ENCODE measurements around the gene CCDC85C. TPM values are rescaled to one million over a fixed set of nuclear protein-coding genes. Genes with fewer than 3 reads are reported as not detected.

Gene CCDC85C
- total RNA-seq, 1 donor from 2014 or later = 7.0 TPM

GRCh38 chr14:99628887-99629618 lies 25.0 kb upstream of the CCDC85C start:
- peak; percentile 99 for TF ChIP-seq CTCF (IDR thresholded peaks at IDR 0.05)
- Mint-ChIP-seq H3K4me1 (ENCODE audit: low read depth) (peaks cover 2% of the 10 kb centered on the region), H3K9me3 (ENCODE audit: low read depth) (no peaks in the 10 kb centered on the region), H3K27me3 (ENCODE audit: low read depth) (peaks cover 5% of the 10 kb centered on the region), H3K27ac (ENCODE audit: unreplicated experiment) (no peak overlapping the region), H3K4me3 (ENCODE audit: unreplicated experiment) (no peak overlapping the region), H3K36me3 (ENCODE audit: low read depth) (no peaks in the 10 kb centered on the region)
- DNase-seq (ENCODE audit: low spot score) = no peak

DNA sequence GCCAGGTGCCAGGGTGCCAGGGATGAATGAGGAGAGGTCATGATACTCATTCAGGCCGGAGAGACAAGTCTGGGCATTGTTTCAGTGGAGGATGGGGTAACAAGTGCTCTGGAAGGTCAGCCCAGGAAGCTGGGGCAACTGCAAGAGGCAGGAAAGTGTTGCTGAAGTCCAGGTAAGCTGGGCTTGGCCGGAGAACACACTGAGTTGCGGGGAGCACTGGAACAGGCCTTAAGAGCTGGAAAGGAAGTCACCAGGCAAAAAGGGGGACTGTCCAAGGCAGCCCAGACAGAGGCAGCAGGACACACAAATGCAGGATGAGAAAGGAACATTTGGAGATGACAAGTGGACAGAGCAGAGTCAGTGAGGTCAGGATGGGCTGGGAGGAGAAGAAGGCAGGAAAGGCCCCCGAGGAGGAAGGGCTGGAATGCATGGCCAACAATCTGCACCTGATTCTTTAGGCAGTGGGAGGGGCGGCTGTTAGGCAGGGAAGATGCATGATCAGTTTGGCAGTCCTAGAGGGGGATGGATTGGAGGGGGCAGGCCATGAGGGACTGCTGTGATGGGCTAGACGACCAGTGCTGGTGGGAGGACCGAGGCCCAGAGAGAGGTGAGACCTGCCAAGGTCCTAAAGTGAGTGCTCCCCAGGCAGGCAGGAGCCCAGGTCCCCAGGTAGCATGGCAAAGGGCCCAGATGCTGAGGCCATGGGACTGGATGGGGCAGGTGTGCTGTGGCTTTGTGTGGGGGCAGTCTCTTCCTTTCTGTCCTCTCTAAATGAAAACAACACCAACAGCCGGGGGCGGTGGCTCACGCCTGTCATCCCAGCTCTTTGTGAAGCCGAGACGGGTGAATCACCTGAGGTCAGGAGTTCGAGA lies 23.7 kb upstream of the CCDC85C start:
- Mint-ChIP-seq H3K36me3 (ENCODE audit: low read depth) (no peaks in the 10 kb centered on the region), H3K4me3 (ENCODE audit: unreplicated experiment) (no peak overlapping the region), H3K9me3 (ENCODE audit: low read depth) (no peaks in the 10 kb centered on the region), H3K4me1 (ENCODE audit: low read depth) (peaks cover 8% of the 10 kb centered on the region), H3K27me3 (ENCODE audit: low read depth) (peaks cover 5% of the 10 kb centered on the region), H3K27ac (ENCODE audit: unreplicated experiment) (no peak overlapping the region)
- no peak for TF ChIP-seq CTCF (IDR thresholded peaks at IDR 0.05)
- DNase-seq (ENCODE audit: low spot score) = no peak

- Mint-ChIP-seq H3K9me3 (ENCODE audit: low read depth) (no peaks in the 10 kb centered on the region), H3K27me3 (ENCODE audit: low read depth) (no peaks in the 10 kb centered on the region), H3K36me3 (ENCODE audit: low read depth) (no peaks in the 10 kb centered on the region), H3K27ac (ENCODE audit: unreplicated experiment) (no peak overlapping the region), H3K4me1 (ENCODE audit: low read depth) (peaks cover 9% of the 10 kb centered on the region), H3K4me3 (ENCODE audit: unreplicated experiment) (no peak overlapping the region)
- DNase-seq (ENCODE audit: low spot score) = no peak
- no peak for TF ChIP-seq CTCF (IDR thresholded peaks at IDR 0.05)
Measured at GRCh38 chr14:99627100-99627499, 23.1 kb upstream of the CCDC85C start.

GRCh38 chr14:99626041-99626648 lies 22.1 kb upstream of the CCDC85C start:
- peaks cover 9% of the 10 kb centered on the region for H3K4me1 Mint-ChIP-seq (ENCODE audit: low read depth)
- H3K27me3 Mint-ChIP-seq (ENCODE audit: low read depth) = no peaks in the 10 kb centered on the region
- no peak for DNase-seq (ENCODE audit: low spot score)
- H3K9me3 Mint-ChIP-seq (ENCODE audit: low read depth) = no peaks in the 10 kb centered on the region
- H3K36me3 Mint-ChIP-seq (ENCODE audit: low read depth) = no peaks in the 10 kb centered on the region
- TF ChIP-seq CTCF (IDR thresholded peaks at IDR 0.05) = no peak
- H3K27ac Mint-ChIP-seq (ENCODE audit: unreplicated experiment) = no peak overlapping the region
- H3K4me3 Mint-ChIP-seq (ENCODE audit: unreplicated experiment) = no peak overlapping the region

DNA sequence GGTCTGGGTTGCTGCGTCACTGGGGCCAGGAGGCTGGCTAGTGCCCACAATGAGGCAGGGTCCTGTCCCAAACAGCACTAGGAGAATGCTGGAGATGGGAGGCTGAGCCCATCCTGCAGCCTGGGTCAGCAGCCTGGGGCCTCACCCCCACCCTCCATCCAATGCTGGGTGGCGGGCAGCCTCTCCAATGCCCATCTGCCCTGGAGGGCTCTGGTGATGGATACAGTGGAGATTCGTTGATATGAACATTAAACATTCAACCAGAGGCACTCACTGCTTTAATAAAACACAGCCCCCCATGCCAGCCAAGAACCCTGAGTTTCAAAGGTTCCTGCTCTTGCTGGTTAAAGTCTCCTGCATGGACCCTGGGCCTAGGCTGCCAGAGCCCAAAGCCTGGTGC lies 21.5 kb upstream of the CCDC85C start:
- no peaks in the 10 kb centered on the region for H3K9me3 Mint-ChIP-seq (ENCODE audit: low read depth)
- H3K4me3 Mint-ChIP-seq (ENCODE audit: unreplicated experiment) = no peak overlapping the region
- no peaks in the 10 kb centered on the region for H3K27me3 Mint-ChIP-seq (ENCODE audit: low read depth)
- H3K27ac Mint-ChIP-seq (ENCODE audit: unreplicated experiment) = no peak overlapping the region
- no peaks in the 10 kb centered on the region for H3K36me3 Mint-ChIP-seq (ENCODE audit: low read depth)
- DNase-seq (ENCODE audit: low spot score) = no peak
- no peak for TF ChIP-seq CTCF (IDR thresholded peaks at IDR 0.05)
- peaks cover 9% of the 10 kb centered on the region for H3K4me1 Mint-ChIP-seq (ENCODE audit: low read depth)

Data from chondrocyte (in vitro differentiated cells).